ENCODE results near the gene DLGAP1. TPM values are rescaled to one million over a fixed set of nuclear protein-coding genes. Genes with fewer than 3 reads are reported as not detected.

DLGAP1 gene
- total and polyA plus RNA-seq, 2 of the 13 experiments (the other 11 are each of a cell fraction or from before 2014, with no cell fraction given), result 0.01 TPM; not detected in 1

DNA sequence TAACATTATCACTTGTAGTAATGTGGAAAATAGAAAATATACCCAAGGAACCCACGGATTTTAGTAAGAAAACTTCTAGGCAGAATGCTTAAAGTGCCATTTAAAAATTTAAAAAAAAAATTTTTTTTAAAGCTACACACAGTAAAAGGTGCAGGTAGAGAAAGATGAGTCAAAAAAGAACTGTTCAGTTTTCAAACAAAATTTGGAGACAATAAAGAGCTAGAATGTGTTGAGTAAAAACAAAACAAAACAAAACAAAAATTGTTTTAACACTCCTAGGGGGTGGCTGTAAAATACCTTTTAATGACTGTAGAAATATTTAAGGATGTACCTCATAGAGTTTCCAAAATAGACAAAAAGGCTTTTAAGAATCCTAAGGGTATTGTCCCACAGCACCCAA is 793.1 kb downstream of the DLGAP1 start:
- intact Hi-C loops (cut with micrococcal nuclease; ENCODE audit: unreplicated experiment) (no loop called here), in situ Hi-C loops (cut with HindIII; ENCODE audit: extremely low pct_ligation_motif_present, low pct_unique_long_range_greater_than_20kb) (no loop called here)
- TF ChIP-seq ZNF672 (CRISPR knock-in tag; IDR thresholded peaks at IDR 0.05) (no peak), GLMP (CRISPR knock-in tag; IDR thresholded peaks at IDR 0.05; ENCODE audit: borderline replicate concordance) (no peak)
- 89% methylated on average over 1 of the region's 1 CpG for WGBS (ENCODE audit: low lambda C conversion rate)
- POLR2A ChIA-PET, result interaction anchor here (1.3 to 1.4 kb wide), 2 partner anchors 9 to 205 kb away, joined by 4 read pairs; no protein-coding TSS in a partner anchor
- DNase-seq (ENCODE audit: low spot score) (no peak), FAIRE-seq (no peak), ATAC-seq (no peak)
- no peak overlapping the region for H3K4me2 ChIP-seq (ENCODE audit: low read depth, low read length)
- H4K20me1 ChIP-seq (ENCODE audit: insufficient read depth, low read length), result no peaks in the 10 kb centered on the region
- H3K27me3 ChIP-seq (ENCODE audit: control insufficient read depth in 1 of 2, insufficient read depth in 2 of 2, low read length in 2 of 2), result no peaks in the 10 kb centered on the region
- H3K9me3 ChIP-seq (ENCODE audit: low read length), result peaks cover 3% of the 10 kb centered on the region; the same call in 1 of the 2 replicates
- no TSS peak for BruUV-seq (replicated peaks)
- no peaks in the 10 kb centered on the region for H3K36me3 ChIP-seq (replicated peaks in 1 of 2; ENCODE audit: control insufficient read depth in 1 of 2, insufficient read depth in 2 of 2, low read length in 2 of 2)
- H3K79me2 ChIP-seq (ENCODE audit: insufficient read depth, low read length), result no peaks in the 10 kb centered on the region
- CTCF ChIA-PET (ENCODE audit: low intra/inter-chr PET ratio, low total read pairs), result no interaction called here
- peaks cover 36% of the 10 kb centered on the region for H3K4me1 ChIP-seq (ENCODE audit: insufficient read depth, low read length)
- no peak overlapping the region for H3K27ac ChIP-seq (ENCODE audit: extremely low read length, insufficient read depth, low read length)
- no peak overlapping the region for H2AFZ ChIP-seq (ENCODE audit: low read length)
- no peak overlapping the region for H3K4me3 ChIP-seq (replicated peaks in 1 of 3; ENCODE audit: insufficient read depth in 1 of 3, low read depth in 2 of 3, low read length in 3 of 3)
- no peak overlapping the region for H3K9ac ChIP-seq (ENCODE audit: insufficient read depth, low read depth, low read length)

DNA sequence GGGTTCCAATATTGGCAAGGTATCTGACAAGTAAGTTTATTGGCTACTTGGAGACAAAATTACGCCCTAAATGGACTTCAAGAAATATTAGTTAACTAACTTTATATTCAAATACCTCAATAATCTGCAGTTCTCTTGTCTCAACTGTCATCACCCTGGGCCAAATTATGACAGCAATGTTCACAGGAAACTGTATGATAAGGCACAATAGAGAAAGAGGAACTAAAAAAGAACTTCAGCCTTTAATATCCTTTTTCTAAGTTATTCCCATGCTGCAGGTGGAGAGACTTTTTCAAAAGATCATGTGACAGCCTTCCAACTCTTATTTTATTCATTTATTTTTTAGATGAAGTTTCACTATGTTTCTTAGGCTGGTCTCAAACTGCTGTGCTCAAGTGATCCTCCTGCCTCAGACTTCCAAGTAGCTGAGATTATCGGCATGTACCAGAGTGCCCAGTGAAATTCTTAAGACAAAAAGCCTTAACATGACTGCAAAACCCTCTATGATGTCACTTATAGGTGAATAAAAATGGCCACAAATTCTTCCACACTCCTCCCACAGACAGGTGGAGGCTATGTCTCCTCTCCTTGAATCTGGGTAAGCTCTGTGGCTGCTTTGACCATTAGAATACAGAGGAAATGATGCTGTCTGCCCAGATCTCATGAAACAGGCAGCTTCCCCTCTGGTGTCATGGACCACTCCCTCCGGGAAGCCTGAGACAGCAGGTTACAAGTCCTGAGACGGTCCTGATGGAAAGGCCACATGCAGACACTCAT is 794.2 kb downstream of the DLGAP1 start:
- Histone ChIP-seq H3K4me2 (ENCODE audit: low read depth, low read length) (no peak overlapping the region), H3K27me3 (ENCODE audit: control insufficient read depth in 1 of 2, insufficient read depth in 2 of 2, low read length in 2 of 2) (no peaks in the 10 kb centered on the region), H4K20me1 (ENCODE audit: insufficient read depth, low read length) (no peaks in the 10 kb centered on the region), H3K4me3 (replicated peaks in 1 of 3; ENCODE audit: insufficient read depth in 1 of 3, low read depth in 2 of 3, low read length in 3 of 3) (no peak overlapping the region), H3K9me3 (ENCODE audit: low read length) (peaks cover 3% of the 10 kb centered on the region; the same call in 1 of the 2 replicates), H3K4me1 (ENCODE audit: insufficient read depth, low read length) (peaks cover 32% of the 10 kb centered on the region), H3K9ac (ENCODE audit: insufficient read depth, low read depth, low read length) (no peak overlapping the region), H2AFZ (ENCODE audit: low read length) (no peak overlapping the region), H3K79me2 (ENCODE audit: insufficient read depth, low read length) (no peaks in the 10 kb centered on the region), H3K36me3 (replicated peaks in 1 of 2; ENCODE audit: control insufficient read depth in 1 of 2, insufficient read depth in 2 of 2, low read length in 2 of 2) (no peaks in the 10 kb centered on the region), H3K27ac (ENCODE audit: extremely low read length, insufficient read depth, low read length) (no peak overlapping the region)
- in situ Hi-C loops (cut with HindIII; ENCODE audit: extremely low pct_ligation_motif_present, low pct_unique_long_range_greater_than_20kb), result no loop called here
- intact Hi-C loops (cut with micrococcal nuclease; ENCODE audit: unreplicated experiment), result no loop called here
- ChIA-PET CTCF (ENCODE audit: low intra/inter-chr PET ratio, low total read pairs) (no interaction called here), POLR2A (interaction anchor here (1.3 to 1.5 kb wide), 3 partner anchors 8 to 204 kb away, joined by 4 read pairs; no protein-coding TSS in a partner anchor)
- ATAC-seq, result no peak
- no peak for FAIRE-seq
- WGBS (ENCODE audit: low lambda C conversion rate), result 95% methylated on average over 4 of the region's 4 CpGs
- DNase-seq (ENCODE audit: low spot score), result no peak
- BruUV-seq (replicated peaks), result no TSS peak
- no peak for TF ChIP-seq NCOA5 (CRISPR knock-in tag; IDR thresholded peaks at IDR 0.05)
- TF ChIP-seq ZNF274 (CRISPR knock-in tag; IDR thresholded peaks at IDR 0.05), result no peak
- no peak for TF ChIP-seq ZNF180 (CRISPR knock-in tag; IDR thresholded peaks at IDR 0.05; ENCODE audit: borderline replicate concordance, low read depth)
- TF ChIP-seq ZNF451 (CRISPR knock-in tag; IDR thresholded peaks at IDR 0.05), result no peak
- TF ChIP-seq, protein P1, sequence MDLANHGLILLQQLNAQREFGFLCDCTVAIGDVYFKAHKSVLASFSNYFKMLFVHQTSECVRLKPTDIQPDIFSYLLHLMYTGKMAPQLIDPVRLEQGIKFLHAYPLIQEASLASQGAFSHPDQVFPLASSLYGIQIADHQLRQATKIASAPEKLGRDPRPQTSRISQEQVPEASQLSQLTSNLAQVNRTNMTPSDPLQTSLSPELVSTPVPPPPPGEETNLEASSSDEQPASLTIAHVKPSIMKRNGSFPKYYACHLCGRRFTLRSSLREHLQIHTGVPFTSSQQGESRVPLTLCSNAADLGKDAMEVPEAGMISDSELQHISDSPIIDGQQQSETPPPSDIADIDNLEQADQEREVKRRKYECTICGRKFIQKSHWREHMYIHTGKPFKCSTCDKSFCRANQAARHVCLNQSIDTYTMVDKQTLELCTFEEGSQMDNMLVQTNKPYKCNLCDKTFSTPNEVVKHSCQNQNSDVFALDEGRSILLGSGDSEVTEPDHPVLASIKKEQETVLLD (CRISPR knock-in tag; IDR thresholded peaks at IDR 0.05; ENCODE audit: low read depth), result no peak
- no peak for TF ChIP-seq ZBTB37 (CRISPR knock-in tag; IDR thresholded peaks at IDR 0.05)
- TF ChIP-seq THYN1 (CRISPR knock-in tag; IDR thresholded peaks at IDR 0.05; ENCODE audit: borderline replicate concordance, low read depth), result no peak
- no peak for TF ChIP-seq RBM39 (IDR thresholded peaks at IDR 0.05; ENCODE audit: low read depth, low read length, poor library complexity, severe bottlenecking)

All from HepG2 (cell line).